HG03469 (cell line): ENCODE data around the gene ASXL1.
"Not testable (repeated sequence)": the region's sequence is repeated elsewhere in the genome, so short reads cannot be mapped to it uniquely, and the experiment has no call there.

Experiments
- ATAC-seq: cut with Tn5 transposase; IDR thresholded peaks from one replicate; pipeline ENCODE4 v1.9.1; 2021; ENCODE audit warnings: mild to moderate bottlenecking, moderate library complexity, moderate number of reproducible peaks; ENCODE audit not compliant: unreplicated experiment

The ASXL1 gene

GRCh38 chr20:32336918-32337347, 21.2 kb upstream of the ASXL1 start:
- ATAC-seq, result no peak

GRCh38 chr20:32337937-32338661, 20.0 kb upstream of the ASXL1 start:
- no peak for ATAC-seq

GRCh38 chr20:32338665-32339064, 19.5 kb upstream of the ASXL1 start:
- no peak for ATAC-seq

- ATAC-seq, result no peak
Observed at GRCh38 chr20:32339116-32339515, 19.0 kb upstream of the ASXL1 start.

GRCh38 chr20:32341053-32341452, 17.1 kb upstream of the ASXL1 start:
- ATAC-seq, result not testable (repeated sequence)

DNA sequence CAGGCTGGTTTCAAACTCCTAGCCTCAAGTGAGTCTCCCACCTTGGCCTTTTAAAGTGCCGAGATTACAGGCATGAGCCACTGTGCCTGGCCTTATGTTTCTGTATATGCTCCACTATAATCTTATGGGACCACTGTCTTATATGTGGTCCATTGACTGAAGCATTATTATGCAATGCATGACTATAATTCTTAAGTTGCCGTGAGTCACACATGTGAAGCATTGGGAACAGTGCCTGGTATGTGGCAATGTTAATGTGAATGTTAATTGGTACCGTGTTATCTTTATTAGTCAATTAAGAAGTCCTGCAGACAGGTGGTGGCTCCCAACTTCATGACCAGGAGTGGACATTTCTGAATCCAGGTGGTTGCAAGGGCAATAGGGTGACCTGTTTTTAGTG, 14.7 kb upstream of the ASXL1 start:
- no peak for ATAC-seq

DNA sequence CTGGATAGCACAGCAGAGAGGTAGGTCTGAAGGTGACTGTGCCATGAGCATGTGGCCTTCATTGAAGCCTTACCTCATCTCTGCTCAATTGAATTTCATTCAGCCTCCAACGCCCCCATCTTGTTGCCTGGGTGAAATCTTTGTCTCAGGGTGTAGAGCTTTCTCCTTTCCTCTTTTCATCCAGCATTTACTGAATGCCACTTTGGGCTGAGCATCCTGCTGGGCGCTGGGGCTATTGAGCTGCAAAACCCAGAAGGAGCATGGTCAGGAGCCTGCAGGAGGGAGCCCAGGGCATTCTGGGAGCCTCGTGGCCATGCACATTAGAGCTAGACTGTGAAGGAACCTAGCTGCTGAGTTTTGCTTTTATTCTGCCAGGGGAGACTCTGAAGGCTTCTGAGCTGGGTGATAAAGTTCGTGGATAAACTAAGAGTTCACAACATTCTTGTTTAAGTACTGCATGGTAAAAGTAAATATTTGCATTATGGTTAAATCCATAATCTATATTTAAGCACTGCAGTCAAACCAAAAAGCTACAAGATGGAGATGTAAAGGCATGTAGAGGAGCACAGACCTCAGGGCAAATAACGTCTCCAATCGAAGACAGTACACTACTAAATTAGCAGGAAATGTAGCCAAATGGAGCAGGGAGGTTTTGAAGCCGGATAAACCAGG, 13.2 kb upstream of the ASXL1 start:
- ATAC-seq, result no peak

DNA sequence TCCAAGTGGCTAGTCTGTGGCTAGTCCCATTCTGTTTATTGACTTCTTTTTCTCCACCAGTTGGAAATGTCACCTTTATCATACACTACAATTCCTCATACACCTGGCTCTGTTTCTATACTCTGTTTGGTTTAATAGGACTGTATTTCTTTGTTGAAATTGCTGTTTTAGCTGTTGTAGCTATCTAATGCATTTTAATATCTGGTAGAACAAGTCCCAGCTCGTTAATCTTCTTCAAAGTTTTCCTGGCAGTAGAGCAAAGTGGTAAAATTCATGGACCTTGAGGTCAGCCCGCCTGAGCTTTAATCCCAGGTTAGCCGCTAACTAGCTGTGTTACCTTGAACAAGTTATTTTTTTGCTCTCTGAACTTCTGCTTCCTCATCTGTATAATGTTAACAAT, 9.9 kb upstream of the ASXL1 start:
- no peak for ATAC-seq

DNA sequence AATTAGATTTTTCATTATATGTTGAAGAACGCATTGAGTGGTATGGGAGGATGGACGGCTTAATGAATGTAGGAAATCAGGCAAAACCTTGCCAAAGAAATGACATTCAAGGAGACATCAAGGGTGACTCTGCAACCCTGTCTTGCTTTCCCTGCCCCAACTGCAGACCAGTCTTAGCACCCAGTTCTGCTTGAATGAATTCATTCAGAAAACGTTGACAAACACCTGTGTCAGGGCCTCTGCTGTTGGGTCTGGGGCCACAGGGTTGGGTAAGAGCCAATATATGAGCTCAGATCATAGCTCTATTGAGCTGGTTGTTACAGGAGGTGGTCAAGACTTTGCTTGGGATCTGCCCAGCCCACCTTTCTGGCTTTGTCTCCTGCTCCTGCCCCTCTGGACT, 7.7 kb upstream of the ASXL1 start:
- no peak for ATAC-seq

DNA sequence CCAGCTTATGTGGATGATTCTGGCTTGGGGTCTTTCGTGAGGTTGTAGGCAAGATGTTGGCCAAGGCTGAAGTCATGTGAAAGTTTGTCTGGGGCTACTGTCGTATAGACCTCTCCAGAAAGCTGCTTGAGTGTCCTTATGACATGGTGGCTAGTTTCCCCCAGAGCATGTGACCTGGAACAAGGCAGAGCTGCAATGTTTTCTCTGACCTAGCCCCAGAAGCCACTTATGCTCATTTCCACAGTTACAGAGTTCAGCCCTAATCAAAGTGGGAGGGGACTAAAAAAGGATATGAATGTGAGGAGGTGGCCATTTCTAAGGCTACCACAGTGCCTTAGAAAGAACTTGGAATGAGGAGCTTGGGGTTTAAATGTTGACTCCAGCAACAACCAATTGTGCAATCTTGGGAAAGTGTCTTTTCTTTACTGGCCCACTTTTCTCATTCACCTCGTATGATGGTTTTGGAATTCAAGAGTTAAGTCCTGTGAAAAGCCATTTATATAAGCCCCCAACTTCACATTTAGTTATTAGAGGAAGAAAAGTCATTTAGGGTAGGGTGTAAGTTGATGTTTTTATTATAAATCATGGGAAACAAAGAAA, 5.9 kb upstream of the ASXL1 start:
- ATAC-seq, result no peak

- no peak for ATAC-seq
Observed at GRCh38 chr20:32353848-32354496, 4.2 kb upstream of the ASXL1 start.

DNA sequence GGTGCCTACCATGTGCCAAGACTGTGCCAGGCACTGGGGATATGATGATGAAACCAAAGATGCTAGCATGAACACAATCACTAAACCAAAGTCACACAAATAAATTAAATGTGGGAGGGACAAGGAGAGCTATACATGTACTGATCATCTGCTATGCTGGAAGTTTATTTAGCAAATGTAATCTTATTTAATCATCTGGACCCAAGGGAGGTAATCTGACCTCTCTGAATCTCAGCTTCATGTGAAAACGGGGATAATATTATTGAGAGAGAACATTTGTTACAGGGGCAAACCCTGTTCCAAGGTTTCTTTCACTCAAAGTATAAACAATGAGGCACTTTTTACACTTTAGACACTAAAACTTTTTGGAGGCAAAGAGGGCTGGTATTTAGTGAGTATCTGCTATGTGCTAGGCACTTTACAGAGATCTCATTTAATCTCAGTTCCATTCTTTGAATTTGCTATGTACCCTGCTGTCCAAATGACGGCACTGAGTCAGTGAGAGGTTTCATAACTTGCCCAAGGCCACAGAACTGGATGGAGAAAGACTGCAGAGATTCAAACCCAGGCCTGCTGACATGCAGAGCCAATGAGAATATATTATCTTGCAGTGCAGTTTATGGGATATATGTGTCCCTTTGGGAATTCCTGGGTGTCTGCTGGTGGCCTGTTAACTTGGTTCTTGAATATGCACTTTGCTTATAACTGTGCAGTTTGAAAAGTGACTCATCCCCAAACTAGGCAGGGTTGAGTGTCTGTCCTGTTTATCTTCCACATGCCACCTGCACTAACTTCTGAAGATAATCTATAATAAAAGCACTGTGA, 3.3 kb upstream of the ASXL1 start:
- ATAC-seq, result no peak

DNA sequence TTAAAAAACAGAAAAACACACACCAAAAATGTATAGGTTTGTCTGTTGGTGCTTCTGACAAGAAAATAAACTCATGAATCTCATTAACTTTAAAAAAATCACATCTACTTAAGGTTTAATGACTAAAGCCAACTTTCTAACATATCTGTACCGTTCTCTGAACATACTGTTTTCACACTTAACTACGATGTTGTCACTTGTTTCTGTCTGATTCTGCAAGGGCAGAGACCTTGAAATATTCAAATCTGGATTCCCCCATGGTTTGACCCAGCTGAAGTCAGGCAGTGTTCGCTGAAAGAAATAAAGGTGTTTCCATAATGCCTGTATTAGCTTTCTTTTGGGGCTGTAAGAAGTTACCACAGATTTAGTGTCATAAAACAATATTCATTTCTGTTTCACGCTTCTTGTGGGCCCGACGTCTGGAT, 2.7 kb upstream of the ASXL1 start:
- no peak for ATAC-seq

- not testable (repeated sequence) for ATAC-seq
Observed at GRCh38 chr20:32355907-32356621, 2.1 kb upstream of the ASXL1 start.

GRCh38 chr20:32356622-32357374, 1.3 kb upstream of the ASXL1 start:
- no peak for ATAC-seq

DNA sequence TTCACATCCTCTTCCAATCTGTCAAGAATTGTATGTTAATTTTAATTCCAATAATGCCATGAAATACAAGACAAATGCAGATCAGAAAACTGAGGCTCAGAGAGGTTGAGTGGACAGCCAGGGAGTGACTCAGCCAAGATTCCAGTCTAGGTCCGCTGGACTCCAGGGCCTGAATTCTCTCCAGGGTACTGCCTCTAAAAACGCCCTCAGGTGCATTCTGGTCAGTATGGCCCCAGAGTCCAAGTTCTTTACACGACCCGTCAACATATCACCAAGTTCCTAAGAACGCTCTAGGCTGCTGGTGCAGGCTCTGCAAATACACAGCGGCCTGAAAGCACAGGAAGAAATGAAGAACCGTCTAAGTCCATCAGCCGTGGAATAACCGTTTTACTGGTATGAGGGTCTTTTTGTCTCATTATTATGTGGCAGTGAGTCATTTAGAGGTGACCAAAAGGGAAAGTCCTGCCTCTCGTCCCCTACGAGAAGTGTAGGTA, 709 bp upstream of the ASXL1 start:
- ATAC-seq, result no peak

DNA sequence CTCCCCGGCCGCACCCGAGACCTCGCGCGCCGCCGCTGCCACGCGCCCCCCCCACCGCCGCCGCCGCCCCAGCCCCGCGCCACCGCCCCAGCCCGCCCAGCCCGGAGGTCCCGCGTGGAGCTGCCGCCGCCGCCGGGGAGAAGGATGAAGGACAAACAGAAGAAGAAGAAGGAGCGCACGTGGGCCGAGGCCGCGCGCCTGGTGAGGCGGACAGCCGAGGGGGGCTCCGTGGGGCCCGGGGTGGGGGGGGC, 426 bp downstream of the ASXL1 start:
- no peak for ATAC-seq

DNA sequence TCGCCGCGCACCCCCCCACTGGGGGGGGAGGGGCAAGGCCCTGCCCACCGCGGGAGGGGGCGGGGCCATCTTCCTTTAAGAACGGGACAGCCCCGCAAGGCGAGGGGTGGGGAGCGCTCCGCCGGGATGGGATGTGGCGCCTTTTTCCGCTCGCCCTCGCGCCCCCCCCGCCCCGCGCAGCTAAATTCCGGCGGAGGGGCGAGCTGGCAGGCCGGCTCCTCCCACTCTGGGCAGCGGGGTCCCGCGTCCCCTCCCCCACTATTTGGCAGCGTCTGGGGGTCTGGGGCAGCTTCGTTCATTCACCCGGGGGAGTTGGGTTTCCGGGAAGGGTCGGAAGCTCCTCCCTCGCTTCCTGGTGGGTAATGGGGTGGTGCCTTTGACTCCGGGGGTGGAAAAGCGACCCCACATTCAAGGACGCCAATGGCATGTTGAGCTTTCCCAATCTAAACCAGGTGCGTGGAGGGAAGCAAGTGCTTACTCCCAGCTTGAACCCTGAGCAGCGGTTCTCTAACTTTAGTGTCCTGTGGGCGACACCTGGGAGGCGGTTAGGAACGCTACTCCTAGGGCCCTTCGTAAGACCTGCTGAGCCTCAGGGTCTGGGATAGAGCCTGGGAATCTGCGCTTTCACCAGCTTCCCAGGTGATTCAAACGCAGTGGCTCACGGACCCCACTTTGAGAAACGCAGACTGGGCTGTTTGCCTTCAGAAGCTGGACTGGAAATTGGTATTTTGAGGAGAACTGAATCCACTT, 927 bp downstream of the ASXL1 start:
- ATAC-seq, result no peak
